ENCODE results near the gene UBTF. TPM values are rescaled to one million over a fixed set of nuclear protein-coding genes. Genes with fewer than 3 reads are reported as not detected.

Gene UBTF
- total RNA-seq, 4 donors from 2014 or later, result 32.9 to 60.2 (median 41.2) TPM

DNA sequence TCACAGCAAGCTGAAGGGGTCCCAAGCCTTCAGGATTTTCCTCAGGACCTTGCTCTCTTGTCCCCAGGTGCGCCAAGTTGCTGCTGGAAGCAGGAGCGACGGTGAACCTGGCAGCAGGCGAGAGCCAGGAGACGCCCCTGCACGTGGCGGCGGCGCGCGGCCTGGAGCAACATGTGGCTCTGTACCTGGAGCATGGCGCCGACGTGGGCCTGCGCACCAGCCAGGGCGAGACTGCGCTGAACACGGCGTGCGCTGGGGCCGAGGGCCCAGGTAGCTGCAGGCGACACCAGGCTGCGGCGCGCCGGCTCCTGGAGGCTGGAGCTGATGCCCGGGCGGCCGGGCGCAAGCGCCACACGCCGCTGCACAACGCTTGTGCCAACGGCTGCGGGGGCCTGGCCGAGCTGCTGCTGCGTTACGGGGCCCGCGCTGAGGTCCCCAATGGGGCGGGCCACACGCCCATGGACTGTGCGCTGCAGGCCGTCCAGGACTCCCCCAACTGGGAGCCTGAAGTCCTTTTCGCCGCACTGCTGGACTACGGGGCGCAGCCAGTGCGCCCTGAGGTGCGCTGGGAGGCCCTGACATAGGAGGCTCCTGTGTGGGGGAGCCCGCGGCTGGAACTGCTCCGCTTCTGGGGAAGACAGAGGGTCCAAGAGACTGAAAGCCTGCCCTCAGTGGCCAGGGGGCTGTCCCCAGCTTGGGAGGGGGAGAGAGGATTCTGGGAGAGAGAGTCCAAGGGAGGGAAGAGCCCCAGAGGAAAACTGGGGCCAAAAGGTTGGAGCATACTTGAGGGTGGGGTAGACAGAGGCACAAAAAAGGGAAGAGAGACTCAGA, 42.6 kb downstream of the UBTF start:
- TF ChIP-seq, protein P1, sequence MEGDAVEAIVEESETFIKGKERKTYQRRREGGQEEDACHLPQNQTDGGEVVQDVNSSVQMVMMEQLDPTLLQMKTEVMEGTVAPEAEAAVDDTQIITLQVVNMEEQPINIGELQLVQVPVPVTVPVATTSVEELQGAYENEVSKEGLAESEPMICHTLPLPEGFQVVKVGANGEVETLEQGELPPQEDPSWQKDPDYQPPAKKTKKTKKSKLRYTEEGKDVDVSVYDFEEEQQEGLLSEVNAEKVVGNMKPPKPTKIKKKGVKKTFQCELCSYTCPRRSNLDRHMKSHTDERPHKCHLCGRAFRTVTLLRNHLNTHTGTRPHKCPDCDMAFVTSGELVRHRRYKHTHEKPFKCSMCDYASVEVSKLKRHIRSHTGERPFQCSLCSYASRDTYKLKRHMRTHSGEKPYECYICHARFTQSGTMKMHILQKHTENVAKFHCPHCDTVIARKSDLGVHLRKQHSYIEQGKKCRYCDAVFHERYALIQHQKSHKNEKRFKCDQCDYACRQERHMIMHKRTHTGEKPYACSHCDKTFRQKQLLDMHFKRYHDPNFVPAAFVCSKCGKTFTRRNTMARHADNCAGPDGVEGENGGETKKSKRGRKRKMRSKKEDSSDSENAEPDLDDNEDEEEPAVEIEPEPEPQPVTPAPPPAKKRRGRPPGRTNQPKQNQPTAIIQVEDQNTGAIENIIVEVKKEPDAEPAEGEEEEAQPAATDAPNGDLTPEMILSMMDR (IDR thresholded peaks at IDR 0.05), result no peak
- DNase-seq (ENCODE audit: low spot score) (no peak), ATAC-seq (ENCODE audit: low FRiP score) (peak; percentile 28)

DNA sequence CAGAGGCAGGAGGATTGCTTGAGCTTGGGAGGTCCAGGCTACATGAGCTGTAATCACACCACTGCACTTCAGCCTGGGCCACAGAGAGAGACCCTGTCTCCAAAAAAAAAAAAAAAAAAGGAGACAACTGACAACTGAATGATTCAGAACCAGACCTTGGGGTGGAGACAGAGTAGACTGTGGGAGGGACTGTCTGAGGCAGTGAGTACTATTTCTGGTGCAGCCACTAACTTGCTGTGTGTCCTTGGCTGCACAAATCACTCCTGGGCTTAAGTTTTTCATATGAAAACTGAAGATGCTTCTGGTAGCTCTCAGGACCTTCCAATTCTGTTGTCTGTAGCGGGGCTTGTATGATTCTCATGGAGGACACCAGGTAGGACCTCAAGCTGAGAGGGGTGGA, 43.2 kb downstream of the UBTF start:
- TF ChIP-seq, protein P1 (IDR thresholded peaks at IDR 0.05), result no peak
- DNase-seq (ENCODE audit: low spot score), result no peak
- ATAC-seq (ENCODE audit: low FRiP score), result no peak

DNA sequence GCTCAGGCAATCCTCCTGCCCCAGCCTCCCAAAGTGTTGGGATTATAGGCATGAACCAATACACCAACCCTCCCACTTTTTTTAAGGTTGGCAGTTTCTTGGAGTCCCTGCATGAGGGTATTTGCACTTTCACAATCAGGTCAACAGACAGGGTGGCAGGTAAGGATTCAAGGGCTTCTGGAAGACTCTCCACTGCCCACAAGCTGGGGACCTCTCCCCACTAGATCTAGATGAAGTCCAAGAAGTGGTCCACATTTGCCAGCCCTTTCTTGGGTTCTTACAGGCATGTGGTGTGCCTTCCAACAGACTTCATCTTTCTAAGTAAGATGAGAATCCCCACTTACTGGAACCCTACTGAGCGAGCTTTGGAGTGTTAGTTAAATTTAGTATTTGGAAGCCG, 45.0 kb downstream of the UBTF start:
- ATAC-seq (ENCODE audit: low FRiP score) (no peak), DNase-seq (ENCODE audit: low spot score) (no peak)
- TF ChIP-seq, protein P1 (IDR thresholded peaks at IDR 0.05), result no peak

DNA sequence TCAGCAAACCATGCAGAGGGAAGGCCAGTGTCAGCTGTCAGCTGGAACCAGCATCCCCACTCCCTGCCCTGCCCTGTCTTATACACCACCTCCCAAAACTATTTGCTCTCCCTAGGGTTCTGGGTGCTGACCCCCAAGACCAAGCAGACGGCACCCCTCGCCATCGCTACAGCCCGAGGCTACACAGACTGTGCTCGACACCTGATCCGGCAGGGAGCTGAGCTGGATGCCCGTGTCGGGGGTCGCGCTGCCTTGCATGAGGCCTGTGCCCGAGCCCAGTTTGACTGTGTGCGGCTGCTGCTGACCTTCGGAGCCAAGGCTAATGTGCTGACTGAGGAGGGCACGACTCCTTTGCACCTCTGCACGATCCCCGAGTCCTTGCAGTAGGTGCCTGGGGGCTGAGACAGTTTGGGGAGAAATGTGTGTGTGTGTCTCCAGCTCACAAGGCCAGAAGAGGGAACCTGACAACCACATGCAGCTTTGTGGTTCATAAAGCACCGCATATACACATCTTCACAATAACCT, 47.5 kb downstream of the UBTF start:
- TF ChIP-seq, protein P1 (IDR thresholded peaks at IDR 0.05), result no peak
- ATAC-seq (ENCODE audit: low FRiP score), result no peak
- no peak for DNase-seq (ENCODE audit: low spot score)

DNA sequence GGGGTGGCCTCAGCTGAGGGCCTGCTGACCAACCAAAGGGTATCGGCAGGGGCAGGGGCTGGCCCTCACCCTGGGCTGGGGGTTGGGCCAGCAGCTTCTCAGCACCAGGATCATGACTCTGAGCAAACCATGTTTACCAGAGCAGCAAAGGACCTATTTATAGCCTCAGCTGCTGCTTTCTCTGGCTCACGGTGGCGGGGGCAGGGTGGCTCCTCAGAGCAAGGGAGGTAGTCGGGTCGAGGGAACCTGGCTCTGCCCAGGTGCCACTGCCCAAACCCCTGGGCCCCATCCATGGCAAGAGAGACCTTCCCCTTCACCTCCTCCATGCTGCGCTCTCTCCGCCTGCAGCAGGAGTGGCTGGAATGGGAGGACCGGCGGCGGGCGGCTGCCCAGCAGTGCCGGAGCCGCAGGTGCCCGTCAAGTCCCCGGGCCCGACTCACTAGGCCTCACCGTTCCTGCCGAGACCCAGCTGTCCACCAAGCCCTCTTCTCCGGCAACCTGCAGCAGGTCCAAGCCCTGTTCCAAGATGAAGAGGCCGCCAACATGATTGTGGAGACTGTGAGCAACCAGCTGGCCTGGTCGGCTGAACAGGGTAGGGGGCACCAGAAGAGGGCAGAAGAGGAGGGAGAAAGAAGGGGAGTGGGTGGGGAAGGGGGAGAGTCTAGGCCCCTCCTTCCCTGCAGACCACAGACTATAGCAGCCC, 48.8 kb downstream of the UBTF start, which contains the start of gene ASB16:
Gene ASB16, plus strand, starts transcription at position 206 of the 703 bp plus-strand sequence. Its CDS starts 86 bp downstream, at position 292.
- TF ChIP-seq, protein P1 (IDR thresholded peaks at IDR 0.05), result no peak
- DNase-seq (ENCODE audit: low spot score) (no peak), ATAC-seq (ENCODE audit: low FRiP score) (no peak)

DNA sequence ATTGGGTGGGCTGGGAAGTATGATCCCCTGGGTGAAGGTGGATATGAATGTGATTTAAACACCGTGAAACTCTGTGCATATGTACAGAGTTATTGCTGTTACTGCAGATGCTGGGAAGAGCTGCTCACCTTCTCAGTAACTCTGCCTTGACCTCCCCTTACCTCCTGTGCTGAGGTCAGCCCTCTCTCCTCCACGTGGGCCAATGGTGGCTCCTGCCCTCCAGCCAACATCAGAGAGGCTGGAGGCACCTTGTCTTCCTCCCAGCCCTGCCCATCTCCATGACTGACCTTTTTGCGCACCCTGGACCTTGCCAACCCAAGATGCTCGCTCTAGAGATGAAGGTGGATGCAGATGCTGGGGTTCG, 49.4 kb downstream of the UBTF start:
- no peak for DNase-seq (ENCODE audit: low spot score)
- TF ChIP-seq, protein P1 (IDR thresholded peaks at IDR 0.05), result no peak
- ATAC-seq (ENCODE audit: low FRiP score), result no peak

Measured in omental fat pad (tissue), 4 donors.